Astrocyte (in vitro differentiated cells and primary cell): ENCODE data around the gene OTUB2.

Source experiments
- EZH2 ChIP-seq: IDR thresholded peaks from 2 replicates; pipeline ENCODE4 v1.6.1; 2012; ENCODE audit warnings: mild to moderate bottlenecking, low read length, inconsistent platforms; ENCODE audit not compliant: insufficient read depth
- TF ChIP-seq, protein P1 (sequence below): IDR thresholded peaks from 2 replicates; pipeline ENCODE4 v1.5.1; 2011; ENCODE audit warnings: low read depth, mild to moderate bottlenecking, inconsistent platforms, low read length, moderate library complexity; ENCODE audit not compliant: insufficient read depth

DNA sequence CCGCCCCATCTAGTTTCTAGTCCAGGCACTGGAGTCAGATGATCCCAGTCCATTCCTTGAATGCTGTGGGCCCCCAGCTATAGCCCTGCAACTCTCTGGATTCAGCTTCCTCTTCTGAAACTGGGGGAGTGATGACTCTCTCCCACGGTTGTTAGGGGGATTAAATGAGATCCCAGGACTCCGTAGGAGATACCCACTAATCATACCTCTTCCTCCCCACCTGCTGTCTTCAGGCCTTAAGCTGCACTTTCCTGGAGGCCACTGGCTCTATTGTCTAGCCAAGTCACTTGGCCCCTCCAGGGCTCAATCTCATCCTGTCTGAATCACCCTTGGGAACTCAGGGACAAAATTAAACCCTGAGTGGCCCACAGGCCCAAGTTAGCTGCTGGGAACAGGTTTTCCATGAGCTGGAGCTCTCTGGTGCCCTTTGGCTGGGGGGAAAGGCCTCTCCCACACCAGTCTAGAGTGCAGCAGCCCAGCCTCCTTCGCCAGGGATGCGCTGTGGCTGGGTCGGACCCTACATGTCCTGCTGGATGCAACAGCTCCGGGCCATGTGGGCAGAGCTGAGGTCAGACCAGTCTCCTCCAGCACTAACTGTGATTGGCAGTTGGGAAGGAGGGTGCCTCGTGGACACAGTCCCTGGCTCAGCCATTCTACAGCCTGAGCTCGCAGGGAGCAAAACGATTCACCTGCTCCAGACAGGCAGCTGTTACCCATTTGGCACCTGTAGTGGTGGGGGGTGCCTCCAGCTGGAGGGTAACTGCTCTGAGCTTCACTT lies 43.7 kb upstream of the OTUB2 start:
- TF ChIP-seq, protein P1, sequence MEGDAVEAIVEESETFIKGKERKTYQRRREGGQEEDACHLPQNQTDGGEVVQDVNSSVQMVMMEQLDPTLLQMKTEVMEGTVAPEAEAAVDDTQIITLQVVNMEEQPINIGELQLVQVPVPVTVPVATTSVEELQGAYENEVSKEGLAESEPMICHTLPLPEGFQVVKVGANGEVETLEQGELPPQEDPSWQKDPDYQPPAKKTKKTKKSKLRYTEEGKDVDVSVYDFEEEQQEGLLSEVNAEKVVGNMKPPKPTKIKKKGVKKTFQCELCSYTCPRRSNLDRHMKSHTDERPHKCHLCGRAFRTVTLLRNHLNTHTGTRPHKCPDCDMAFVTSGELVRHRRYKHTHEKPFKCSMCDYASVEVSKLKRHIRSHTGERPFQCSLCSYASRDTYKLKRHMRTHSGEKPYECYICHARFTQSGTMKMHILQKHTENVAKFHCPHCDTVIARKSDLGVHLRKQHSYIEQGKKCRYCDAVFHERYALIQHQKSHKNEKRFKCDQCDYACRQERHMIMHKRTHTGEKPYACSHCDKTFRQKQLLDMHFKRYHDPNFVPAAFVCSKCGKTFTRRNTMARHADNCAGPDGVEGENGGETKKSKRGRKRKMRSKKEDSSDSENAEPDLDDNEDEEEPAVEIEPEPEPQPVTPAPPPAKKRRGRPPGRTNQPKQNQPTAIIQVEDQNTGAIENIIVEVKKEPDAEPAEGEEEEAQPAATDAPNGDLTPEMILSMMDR: no peak
- no peak for TF ChIP-seq EZH2
